Placental epithelial cell (primary cell): ENCODE data around the gene OR10G4. TPM values are rescaled to one million over a fixed set of nuclear protein-coding genes. Genes with fewer than 3 reads are reported as not detected.

ENCODE experiments used
- total RNA-seq: library from RNA; depleted of rRNA; stranded (reverse); fragments of >200 nt; gene quantifications from 2 replicates; pipeline ENCODE4 v1.2.3, GENCODE V29; 2012

The OR10G4 gene, protein sequence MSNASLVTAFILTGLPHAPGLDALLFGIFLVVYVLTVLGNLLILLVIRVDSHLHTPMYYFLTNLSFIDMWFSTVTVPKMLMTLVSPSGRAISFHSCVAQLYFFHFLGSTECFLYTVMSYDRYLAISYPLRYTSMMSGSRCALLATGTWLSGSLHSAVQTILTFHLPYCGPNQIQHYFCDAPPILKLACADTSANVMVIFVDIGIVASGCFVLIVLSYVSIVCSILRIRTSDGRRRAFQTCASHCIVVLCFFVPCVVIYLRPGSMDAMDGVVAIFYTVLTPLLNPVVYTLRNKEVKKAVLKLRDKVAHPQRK
- total RNA-seq: not detected in 2 replicates

DNA sequence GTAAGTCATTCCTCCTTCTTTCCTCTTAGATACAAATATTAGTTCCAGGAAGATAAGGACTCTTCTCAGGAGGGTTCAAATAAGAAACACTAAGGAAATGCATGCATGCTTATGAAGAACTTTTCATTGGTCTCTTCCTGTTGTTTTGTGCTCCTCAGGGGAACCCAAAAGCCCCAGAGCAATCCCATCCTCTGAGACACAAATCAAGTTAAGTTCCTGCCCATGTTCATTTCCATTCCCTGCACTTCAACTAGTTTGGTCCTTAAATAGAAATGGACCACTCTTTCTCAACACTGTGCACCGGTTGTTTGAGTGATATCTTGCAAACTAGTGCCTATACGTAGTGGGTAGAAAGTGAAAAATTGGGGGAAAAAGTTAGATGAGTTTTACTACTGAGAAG lies at the start of gene OR10G4:
TSS of gene OR10G4 (plus strand) at position 301 of the 400 bp plus-strand sequence. CDS start 2,578 bp downstream, outside the sequence.

DNA sequence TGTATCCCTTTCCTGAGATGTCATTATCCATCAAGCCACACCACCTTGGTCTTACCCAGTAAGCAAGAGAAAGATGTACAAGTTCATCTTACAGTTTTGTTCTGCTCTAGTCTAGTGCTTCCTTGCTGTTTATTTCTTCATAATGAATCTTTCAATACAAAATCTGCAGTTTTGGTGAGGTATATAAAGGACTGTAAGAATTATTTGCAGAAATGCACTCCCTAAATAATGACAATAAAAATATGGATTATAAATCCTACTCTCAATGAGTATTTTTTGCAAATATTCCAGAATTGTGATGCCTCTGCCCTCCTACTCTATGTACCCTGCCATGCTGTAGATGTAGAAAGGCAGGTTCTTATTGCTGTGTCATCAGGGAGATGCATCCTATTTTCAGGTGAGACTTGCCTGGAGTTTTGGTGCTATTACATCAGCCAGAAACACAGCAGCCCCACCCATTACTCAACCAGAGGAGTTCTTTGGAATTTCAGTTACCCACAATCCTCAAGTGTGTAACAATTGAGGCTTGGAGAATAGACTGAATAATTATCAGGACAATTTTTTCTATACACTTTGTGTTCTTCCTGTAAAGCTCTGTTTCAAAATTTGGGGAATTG lies 35.0 kb upstream of the OR10G4 start, which contains the start of gene OR10S1:
TSS of gene OR10S1 (minus strand) at position 51 of the 617 bp plus-strand sequence. CDS start 117 bp downstream, outside the sequence.

DNA sequence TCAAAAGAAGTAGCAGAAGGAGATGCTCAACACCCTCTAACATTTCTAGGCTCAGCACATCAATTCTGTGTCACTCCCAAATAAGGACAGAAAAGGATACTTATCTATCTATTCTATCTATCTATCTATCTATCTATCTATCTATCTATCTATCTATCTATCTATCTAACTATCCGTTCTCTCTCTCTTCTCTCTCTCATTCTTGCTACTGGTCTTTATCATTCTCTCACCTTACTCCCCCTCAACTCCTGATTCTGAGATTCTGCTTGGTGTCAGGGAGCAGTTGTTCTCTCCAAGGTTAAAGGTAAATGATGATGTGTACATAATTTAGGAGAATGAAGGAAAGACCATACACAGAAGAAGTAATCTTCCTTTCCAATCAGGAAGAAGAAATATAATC lies 17.7 kb upstream of the OR10G4 start, which contains the start of gene OR10G6:
TSS of gene OR10G6 (minus strand) at position 43 of the 400 bp plus-strand sequence. CDS start at position 43, 0 bp downstream.

DNA sequence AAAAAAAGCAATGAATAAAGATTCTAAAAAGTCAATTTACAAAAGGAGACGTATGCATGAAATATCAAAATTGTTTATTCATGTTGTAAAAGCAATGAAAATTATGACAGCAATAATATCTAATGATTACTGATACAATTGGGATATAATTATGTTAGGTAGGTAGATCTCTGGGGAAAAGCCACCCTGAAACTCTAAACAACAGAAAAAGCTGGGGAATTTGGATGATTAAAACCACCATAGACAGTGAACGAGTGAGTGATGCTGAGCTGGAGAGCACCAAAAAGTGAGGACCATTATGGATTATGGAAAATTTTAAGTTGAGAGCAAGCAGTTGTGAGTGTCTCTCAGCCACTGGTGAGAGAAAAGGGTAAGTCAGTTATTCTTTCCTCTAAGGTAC lies 13.7 kb downstream of the OR10G4 start, which contains the start of gene OR10G8:
TSS of gene OR10G8 (plus strand) at position 301 of the 400 bp plus-strand sequence. CDS start 2,825 bp downstream, outside the sequence.

DNA sequence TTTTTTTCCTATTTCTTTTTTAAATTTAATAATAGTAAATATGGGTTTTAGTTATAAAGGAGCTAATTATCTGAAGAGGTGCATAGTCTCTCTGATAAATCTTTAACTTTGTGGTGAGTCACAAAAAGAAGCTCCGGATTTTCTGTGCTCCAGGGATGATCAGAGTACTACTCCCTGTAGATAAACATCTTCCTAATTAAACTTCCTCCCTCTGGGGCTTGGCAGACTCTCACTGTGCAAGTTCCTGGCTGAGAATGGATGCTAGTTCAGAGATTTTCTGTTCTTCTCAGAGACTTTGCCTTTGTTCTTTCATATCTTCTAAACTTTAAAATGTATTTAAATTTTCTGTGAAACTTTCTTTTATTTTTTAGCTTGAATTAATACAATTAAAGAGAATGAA lies 28.5 kb downstream of the OR10G4 start, which contains the start of gene OR10G7:
TSS of gene OR10G7 (minus strand) at position 72 of the 400 bp plus-strand sequence. CDS start 2,324 bp downstream, outside the sequence.

Other genes with a start within 250 kb of the OR10G4 start
- not detected in 2 replicates for gene OR6M1, start 206.6 kb upstream of the OR10G4 start, total RNA-seq
- gene TMEM225, start 127.3 kb upstream of the OR10G4 start, total RNA-seq: not detected in 2 replicates
- not detected in 2 replicates for gene OR8D4, start 110.8 kb upstream of the OR10G4 start, total RNA-seq
- not detected in 2 replicates for gene OR4D5, start 73.4 kb upstream of the OR10G4 start, total RNA-seq
- gene OR6T1, start 69.2 kb upstream of the OR10G4 start, total RNA-seq: not detected in 2 replicates
- gene OR10S1, start 35.2 kb upstream of the OR10G4 start, total RNA-seq: not detected in 2 replicates
- not detected in 2 replicates for gene OR10G6, start 17.8 kb upstream of the OR10G4 start, total RNA-seq
- gene OR10G9, start 10.0 kb downstream of the OR10G4 start, total RNA-seq: 0.39 TPM in 1 of 2 replicates, not detected in the other
- not detected in 2 replicates for gene OR10G8, start 13.8 kb downstream of the OR10G4 start, total RNA-seq
- gene OR10G7, start 28.3 kb downstream of the OR10G4 start, total RNA-seq: not detected in 2 replicates
- gene VWA5A, start 102.5 kb downstream of the OR10G4 start, total RNA-seq: 157 and 161 TPM in 2 replicates
- gene OR10D3, start 170.3 kb downstream of the OR10G4 start, total RNA-seq: not detected in 2 replicates
- not detected in 2 replicates for gene OR8G1, start 228.1 kb downstream of the OR10G4 start, total RNA-seq
- not detected in 2 replicates for gene OR8G5, start 243.4 kb downstream of the OR10G4 start, total RNA-seq